Measurements from ENCODE around the gene SLK. TPM values are rescaled to one million over a fixed set of nuclear protein-coding genes. Genes with fewer than 3 reads are reported as not detected.

SLK gene
- total RNA-seq, 1 donor from 2014 or later = 70.4 TPM

GRCh38 chr10:103941801-103942200, 25.1 kb upstream of the SLK start:
- no peak for DNase-seq (ENCODE audit: low read depth in 2 of 2)

- no peak for DNase-seq (ENCODE audit: low read depth in 2 of 2)
Observed at GRCh38 chr10:103942866-103943265, 24.1 kb upstream of the SLK start.

- DNase-seq (ENCODE audit: low read depth in 2 of 2) = peak in 1 of 2 donors; percentile 5
Observed at GRCh38 chr10:103947799-103948516, 19.0 kb upstream of the SLK start.

- no peak for DNase-seq (ENCODE audit: low read depth in 2 of 2)
Observed at GRCh38 chr10:103949728-103950127, 17.2 kb upstream of the SLK start.

- no peak for DNase-seq (ENCODE audit: low read depth in 2 of 2)
Observed at GRCh38 chr10:103951183-103951582, 15.8 kb upstream of the SLK start.

DNA sequence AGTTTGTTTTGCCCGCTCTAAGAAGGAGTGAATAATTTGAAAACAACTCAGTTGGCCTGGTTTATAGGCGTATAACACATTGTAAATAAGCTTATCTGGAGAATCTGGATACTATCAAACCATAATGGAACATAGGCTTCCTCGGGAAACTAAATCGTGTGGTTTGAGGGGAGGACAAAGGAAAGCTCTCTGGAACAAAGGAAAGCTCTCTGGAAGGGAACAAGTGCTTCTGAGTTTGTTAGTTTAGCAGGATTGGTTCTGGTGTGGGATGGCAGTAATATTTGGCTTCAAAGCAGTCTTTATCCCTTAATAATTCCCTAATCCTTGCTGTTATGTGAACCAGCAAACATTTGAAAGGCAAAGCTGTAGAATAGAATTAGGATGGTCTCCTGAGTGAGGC, 15.0 kb upstream of the SLK start:
- DNase-seq (ENCODE audit: low read depth in 2 of 2) = no peak

DNA sequence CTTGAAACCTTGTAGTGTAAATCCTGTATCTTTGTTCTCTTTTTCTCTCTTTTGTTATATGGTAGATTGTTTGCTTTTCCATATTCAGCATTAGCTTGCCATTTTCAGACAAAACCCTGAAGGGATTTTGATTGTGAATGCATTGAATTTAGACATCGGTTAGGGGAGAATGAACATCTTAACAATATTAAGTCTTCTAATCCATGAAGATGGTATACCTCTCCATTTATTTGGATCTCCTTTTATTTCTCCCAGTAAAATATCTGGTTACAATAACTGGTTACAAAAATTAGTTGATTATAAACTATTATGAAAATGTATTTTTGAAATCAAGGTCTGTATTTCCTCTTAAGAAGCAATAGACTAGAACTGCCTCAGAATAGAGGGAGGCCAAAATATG, 12.4 kb upstream of the SLK start:
- DNase-seq (ENCODE audit: low read depth in 2 of 2) = no peak

GRCh38 chr10:103958996-103959395, 7.9 kb upstream of the SLK start:
- no peak for DNase-seq (ENCODE audit: low read depth in 2 of 2)

DNA sequence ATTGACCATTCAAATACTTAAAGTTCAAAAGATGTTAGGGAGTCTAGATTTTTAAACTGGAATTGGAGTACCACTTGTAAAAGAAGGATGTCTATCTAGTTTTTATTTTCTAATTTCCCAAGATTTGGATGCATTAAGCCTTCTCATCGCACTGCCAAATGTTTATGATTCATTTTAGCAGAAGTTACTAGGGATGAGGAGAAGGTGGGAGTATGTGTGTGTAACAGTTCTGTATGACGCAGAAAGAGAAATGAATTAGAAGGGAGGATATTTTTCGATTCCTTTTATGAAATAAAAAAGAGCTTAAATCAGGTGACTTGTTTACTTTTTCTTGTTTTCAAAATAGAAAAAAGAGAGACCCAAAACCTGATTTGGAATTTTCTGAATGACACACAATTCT, 6.8 kb upstream of the SLK start:
- no peak for DNase-seq (ENCODE audit: low read depth in 2 of 2)

DNA sequence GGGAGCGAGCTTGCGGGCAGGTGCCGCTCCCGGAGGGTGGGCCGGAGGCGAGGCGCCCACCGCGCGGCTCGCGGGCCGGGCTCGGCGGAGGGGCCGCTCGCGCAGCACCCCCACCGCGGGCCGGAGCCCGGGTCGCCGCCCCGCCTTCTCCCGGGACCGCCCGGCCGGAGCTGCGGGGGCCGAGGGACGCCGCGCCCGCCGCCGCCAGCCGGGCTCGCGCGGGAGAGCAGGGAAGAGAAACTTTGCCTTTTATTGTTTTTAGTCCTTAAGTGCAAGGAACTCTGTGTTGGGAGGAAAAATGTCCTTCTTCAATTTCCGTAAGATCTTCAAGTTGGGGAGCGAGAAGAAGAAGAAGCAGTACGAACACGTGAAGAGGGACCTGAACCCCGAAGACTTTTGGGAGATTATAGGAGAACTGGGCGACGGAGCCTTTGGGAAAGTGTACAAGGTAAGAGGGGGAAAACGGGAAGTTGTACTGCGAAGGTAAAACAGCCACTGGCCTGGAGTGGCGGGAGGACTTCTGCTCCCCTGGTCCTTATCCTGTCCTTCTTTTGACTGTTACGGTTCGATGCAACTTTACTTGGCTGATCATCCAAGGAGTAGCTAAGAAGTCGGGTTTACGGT, 620 bp downstream of the SLK start:
- peak; percentile 32 to 43 for DNase-seq (ENCODE audit: low read depth in 2 of 2)

DNA sequence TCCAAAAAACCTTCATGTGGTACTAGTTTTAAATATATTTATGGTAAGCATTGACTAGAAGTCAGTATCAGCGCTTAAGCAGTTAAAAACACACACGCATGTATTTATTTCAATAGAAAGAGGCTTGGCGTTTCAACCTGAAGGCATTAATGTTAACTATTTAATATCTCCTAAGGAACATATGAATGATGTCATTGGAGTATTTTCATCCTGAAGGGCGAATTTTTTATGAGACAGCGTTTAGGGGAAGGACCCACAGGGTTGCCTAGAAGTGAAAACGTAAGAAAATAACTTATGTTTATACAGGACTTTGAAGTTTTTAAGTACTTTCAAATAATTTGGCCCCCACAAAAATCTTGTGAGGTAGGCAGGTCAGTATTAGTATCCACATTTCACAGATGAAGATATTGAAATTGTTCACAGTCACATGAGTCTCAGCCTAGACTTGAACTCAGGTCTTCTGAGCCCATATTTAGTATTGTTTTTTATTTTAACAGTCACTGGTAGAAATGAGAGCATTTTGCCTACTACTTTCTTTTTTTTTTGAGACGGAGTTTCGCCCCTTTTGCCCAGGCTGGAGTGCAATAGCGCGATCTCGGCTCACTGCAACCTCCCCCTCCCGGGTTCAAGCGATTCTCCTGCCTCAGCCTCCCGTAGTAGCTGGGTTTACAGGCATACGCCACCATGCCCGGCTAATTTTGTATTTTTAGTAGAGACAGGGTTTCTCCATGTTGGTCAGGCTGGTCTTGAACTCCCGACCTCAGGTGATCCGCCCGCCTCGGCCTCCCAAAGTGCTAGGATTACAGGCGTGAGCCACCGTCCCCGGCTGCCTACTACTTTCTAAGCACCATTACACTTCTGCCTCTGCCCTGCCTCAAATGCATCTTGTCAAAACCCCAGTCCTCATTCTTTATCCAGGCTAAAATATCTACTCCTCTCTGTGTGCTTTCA, 1.8 kb downstream of the SLK start:
- peak; percentile 8 to 44 for DNase-seq (ENCODE audit: low read depth in 2 of 2)

- peak; percentile 9 to 17 for DNase-seq (ENCODE audit: low read depth in 2 of 2)
Observed at GRCh38 chr10:103969436-103969835, 2.5 kb downstream of the SLK start.

GRCh38 chr10:103969857-103970627, 3.1 kb downstream of the SLK start:
- DNase-seq (ENCODE audit: low read depth in 2 of 2) = no peak

DNA sequence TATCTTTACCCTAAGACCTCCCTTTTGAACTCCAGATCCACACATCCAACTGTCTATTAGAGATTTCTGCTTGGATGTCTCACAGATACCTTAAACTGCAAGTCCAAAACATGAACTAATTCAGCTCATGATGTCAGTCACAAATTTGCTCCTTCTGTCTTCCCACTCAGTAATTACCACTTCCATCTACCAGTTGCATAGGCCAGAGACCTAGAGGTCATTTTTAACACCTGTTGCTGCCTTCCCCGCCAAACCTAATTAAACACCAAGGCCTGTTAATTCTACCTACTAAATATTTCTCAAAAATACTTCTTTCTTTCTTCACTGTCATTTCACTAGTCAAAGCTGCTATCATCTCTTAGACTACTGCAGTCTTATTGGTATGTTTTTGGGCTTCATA, 8.2 kb downstream of the SLK start:
- DNase-seq (ENCODE audit: low read depth in 2 of 2) = no peak

GRCh38 chr10:103977204-103977603, 10.3 kb downstream of the SLK start:
- DNase-seq (ENCODE audit: low read depth in 2 of 2) = no peak

GRCh38 chr10:103979530-103979929, 12.6 kb downstream of the SLK start:
- DNase-seq (ENCODE audit: low read depth in 2 of 2) = peak in 1 of 2 donors; percentile 7

DNA sequence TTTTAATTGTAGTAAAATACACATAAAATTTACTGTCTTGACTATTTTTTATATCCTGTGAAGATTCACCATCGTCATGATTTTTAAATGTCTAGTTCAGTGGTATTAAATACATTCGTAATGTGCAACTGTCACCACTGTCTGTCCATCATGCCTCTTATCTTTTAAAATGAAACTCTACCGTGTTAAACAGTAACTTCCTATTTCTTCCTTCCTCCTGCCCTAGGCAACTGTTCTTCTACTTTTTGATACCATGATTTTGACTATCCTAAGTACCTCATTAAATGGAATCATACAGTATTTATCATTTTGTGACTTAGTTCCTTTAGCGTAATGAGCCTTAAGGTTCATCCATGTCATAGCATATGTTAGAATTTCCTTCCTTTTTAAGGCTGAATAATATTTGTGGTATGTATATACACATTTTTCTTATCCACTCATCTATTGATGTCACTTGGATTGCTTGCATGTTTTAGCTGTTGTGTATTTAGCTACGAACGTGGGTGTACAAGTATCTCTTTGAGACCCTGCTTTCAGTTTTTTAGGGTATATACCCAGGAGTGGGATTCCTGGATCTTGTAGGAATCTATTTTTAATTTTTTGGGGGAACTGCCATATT, 13.5 kb downstream of the SLK start:
- DNase-seq (ENCODE audit: low read depth in 2 of 2) = peak in 1 of 2 donors; percentile 57

GRCh38 chr10:103982639-103983038, 15.7 kb downstream of the SLK start:
- peak; percentile 46 to 61 for DNase-seq (ENCODE audit: low read depth in 2 of 2)

DNA sequence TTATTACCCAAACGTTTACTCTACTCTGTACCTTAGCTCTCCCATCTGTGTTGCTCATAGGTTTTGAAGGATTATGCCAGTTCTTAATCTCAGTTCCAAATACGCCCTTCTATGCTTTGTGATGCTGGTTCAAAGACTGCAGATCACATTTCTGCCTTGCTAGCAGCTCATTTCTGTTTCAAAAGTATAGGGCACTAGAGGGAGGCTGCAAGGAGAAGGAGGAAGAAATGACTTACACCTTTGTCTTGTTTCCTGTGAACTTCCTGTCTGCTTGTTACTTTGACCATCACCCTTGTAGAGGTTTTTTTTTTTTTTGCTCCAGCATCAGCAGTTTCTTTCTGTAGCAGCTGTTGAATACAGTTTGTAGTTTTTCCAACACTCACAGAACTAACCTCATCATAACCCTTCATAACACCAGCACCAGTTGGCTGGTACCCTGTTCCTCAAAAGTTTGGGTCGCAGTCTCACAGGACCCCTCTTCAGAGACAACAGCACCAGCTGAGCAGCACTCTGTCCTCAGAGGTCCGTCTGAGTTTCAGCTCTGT, 16.5 kb downstream of the SLK start:
- peak in 1 of 2 donors; percentile 70 for DNase-seq (ENCODE audit: low read depth in 2 of 2)

GRCh38 chr10:103985726-103986125, 18.8 kb downstream of the SLK start:
- peak in 1 of 2 donors; percentile 40 for DNase-seq (ENCODE audit: low read depth in 2 of 2)

DNA sequence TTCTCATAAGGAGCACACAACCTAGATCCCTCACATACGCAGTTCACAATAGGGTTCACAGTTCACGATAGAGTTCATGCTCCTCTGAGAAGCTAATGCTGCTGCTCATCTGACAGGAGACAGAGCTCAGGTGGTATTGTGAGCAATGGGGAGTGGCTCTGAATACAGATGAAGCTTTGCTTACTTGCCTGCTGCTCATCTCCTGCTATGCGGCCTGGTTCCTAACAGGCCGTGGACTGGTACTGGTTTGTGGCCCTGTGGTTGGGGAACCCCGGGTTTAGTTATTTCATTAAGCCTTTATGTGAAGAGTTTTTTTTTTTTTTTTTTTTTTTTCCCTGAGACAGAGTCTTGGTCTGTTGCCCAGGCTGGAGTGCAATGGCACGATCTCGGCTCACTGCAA, 19.4 kb downstream of the SLK start:
- no peak for DNase-seq (ENCODE audit: low read depth in 2 of 2)

Data from lung microvascular endothelial cell (primary cell).